ENCODE results near the gene HDAC3.

GRCh38 chr5:141675672-141676071, 39.0 kb upstream of the HDAC3 start:
- no peak for TF ChIP-seq CTCF (IDR thresholded peaks at IDR 0.05)
- TF ChIP-seq POLR2A (IDR thresholded peaks at IDR 0.05): no peak
